HCT116 (cell line): Measurements from ENCODE around the gene EIF6.

Experiments used
- EZH2 ChIP-seq: fragments of 200-600 bp; sonication (generic); IDR thresholded peaks from 2 replicates; pipeline ENCODE4 v1.6.1; 2017; ENCODE audit warnings: antibody characterized with exemption, mixed run types
- FOSL1 ChIP-seq: IDR thresholded peaks from 2 replicates; pipeline ENCODE4 v1.6.1; 2012; ENCODE audit warnings: low read depth
- JUND ChIP-seq: IDR thresholded peaks from 2 replicates; pipeline ENCODE4 v1.6.1; 2012
- POLR2A ChIP-seq: IDR thresholded peaks from 2 replicates; pipeline ENCODE4 v1.7.0; 2011; ENCODE audit warnings: borderline replicate concordance; ENCODE audit not compliant: insufficient read depth, insufficient read length; ENCODE audit errors: extremely low read depth
- POLR2AphosphoS5 ChIP-seq: IDR thresholded peaks from 2 replicates; pipeline ENCODE4 v1.6.1; 2011; ENCODE audit warnings: mild to moderate bottlenecking, low read depth, low read length, moderate library complexity
- RAD21 ChIP-seq: IDR thresholded peaks from 2 replicates; pipeline ENCODE4 v1.6.1; 2012; ENCODE audit warnings: low read depth, mild to moderate bottlenecking
- TF ChIP-seq, protein P1 (sequence below), 3 experiments: fragments of 200-600 bp in 1 of 3; sonication (generic) in 1 of 3; IDR thresholded peaks in 2 of 3; conservative IDR thresholded peaks in 1 of 3; 2 replicates each; pipeline ENCODE4 v1.5.1; 2012 to 2017; ENCODE audit warnings: low read depth in 2 of 3, low read length in 2 of 3, antibody characterized with exemption in 1 of 3, borderline replicate concordance in 1 of 3, control low read depth in 1 of 3, mild to moderate bottlenecking in 1 of 3, mixed read lengths in 1 of 3, mixed run types in 1 of 3, moderate library complexity in 1 of 3; ENCODE audit not compliant: insufficient read depth in 1 of 3
- TF ChIP-seq, protein P2 (sequence below): IDR thresholded peaks from 2 replicates; pipeline ENCODE4 v1.6.1; 2012; ENCODE audit warnings: low read depth

DNA sequence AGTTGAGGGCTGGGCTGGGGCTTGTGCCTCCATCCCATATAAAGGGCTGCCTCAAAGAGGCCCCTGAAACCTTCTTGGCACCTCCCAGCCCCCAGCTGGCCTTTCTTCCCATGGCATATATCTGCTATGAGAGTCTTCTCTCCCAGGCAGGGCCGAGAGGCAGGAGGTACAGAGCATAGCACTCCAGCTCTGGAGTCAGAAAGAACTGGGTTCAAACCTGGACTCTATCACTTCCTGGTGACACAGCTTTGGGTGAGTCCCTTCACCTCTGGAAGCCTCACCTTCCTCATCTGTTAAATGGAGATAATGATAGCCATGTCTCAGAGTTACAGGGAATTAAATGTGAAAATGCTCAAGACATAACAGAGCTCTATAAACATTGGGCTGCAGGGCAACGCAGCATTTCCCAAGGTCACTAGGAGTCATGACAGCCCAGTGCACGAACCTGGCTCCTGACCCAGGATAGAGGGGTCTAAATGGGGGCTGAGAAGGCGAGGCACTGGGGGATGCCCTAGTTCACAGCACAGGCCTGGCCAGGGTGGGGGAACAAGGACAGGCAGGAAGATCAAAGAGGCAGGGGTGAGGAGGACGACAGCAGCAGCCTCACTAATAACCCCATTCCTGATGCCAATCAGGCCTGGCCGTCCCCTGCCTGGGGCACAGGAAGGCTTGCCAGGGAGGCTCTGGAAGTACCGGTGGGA lies 5.8 kb upstream of the EIF6 start:
- TF ChIP-seq POLR2A = no peak
- TF ChIP-seq POLR2AphosphoS5 = no peak
- TF ChIP-seq, protein P1, sequence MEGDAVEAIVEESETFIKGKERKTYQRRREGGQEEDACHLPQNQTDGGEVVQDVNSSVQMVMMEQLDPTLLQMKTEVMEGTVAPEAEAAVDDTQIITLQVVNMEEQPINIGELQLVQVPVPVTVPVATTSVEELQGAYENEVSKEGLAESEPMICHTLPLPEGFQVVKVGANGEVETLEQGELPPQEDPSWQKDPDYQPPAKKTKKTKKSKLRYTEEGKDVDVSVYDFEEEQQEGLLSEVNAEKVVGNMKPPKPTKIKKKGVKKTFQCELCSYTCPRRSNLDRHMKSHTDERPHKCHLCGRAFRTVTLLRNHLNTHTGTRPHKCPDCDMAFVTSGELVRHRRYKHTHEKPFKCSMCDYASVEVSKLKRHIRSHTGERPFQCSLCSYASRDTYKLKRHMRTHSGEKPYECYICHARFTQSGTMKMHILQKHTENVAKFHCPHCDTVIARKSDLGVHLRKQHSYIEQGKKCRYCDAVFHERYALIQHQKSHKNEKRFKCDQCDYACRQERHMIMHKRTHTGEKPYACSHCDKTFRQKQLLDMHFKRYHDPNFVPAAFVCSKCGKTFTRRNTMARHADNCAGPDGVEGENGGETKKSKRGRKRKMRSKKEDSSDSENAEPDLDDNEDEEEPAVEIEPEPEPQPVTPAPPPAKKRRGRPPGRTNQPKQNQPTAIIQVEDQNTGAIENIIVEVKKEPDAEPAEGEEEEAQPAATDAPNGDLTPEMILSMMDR (IDR thresholded peaks at IDR 0.05 in 2 of 3, conservative IDR thresholded peaks at IDR 0.05 in 1 of 3; ENCODE audit: borderline replicate concordance in 1 of 3, insufficient read depth in 1 of 3, low read depth in 2 of 3, low read length in 2 of 3) = no peak
- no peak for TF ChIP-seq RAD21
- no peak for TF ChIP-seq JUND
- TF ChIP-seq, protein P2, sequence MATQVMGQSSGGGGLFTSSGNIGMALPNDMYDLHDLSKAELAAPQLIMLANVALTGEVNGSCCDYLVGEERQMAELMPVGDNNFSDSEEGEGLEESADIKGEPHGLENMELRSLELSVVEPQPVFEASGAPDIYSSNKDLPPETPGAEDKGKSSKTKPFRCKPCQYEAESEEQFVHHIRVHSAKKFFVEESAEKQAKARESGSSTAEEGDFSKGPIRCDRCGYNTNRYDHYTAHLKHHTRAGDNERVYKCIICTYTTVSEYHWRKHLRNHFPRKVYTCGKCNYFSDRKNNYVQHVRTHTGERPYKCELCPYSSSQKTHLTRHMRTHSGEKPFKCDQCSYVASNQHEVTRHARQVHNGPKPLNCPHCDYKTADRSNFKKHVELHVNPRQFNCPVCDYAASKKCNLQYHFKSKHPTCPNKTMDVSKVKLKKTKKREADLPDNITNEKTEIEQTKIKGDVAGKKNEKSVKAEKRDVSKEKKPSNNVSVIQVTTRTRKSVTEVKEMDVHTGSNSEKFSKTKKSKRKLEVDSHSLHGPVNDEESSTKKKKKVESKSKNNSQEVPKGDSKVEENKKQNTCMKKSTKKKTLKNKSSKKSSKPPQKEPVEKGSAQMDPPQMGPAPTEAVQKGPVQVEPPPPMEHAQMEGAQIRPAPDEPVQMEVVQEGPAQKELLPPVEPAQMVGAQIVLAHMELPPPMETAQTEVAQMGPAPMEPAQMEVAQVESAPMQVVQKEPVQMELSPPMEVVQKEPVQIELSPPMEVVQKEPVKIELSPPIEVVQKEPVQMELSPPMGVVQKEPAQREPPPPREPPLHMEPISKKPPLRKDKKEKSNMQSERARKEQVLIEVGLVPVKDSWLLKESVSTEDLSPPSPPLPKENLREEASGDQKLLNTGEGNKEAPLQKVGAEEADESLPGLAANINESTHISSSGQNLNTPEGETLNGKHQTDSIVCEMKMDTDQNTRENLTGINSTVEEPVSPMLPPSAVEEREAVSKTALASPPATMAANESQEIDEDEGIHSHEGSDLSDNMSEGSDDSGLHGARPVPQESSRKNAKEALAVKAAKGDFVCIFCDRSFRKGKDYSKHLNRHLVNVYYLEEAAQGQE = no peak
- no peak for TF ChIP-seq EZH2
- no peak for TF ChIP-seq FOSL1
